ENCODE results near the gene FMN1.

Gene FMN1

DNA sequence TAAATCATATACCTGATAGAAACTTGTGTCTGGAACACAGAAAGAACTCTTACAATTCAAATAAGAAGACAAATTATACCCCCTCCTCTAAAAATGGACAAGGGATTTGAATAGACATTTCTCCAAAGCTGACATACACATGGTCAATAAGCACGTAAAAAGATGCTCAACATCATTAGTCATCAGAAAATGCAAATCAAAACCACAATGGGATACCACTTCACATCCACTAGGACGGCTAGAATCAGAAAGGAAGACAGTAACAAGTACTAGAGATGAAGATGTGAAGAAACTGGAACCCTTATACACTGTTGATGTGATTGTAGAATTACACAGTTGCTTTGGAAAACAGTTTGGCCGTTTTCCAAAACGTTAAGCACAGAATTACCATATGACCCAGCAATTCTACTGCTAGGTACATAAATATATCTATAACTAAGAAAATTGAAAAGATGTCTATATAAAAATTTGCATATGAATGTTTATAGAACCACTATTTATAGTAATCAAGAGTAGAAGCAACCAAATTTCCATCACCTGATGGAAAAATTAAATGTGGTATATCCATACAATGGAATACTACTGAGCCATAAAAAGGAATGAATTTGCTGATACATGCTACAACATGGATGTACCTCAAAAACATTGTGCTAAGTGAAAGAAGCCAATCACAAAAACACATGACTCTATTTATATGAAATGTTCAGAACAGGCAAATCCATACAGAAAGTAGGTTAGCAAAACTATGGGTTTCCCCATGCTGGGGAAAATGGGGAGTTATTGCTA, 415.9 kb downstream of the FMN1 start:
- no peak for DNase-seq (ENCODE audit: low read depth)
- no peak overlapping the region for H3K4me3 ChIP-seq (ENCODE audit: low read length)
- no peak for TF ChIP-seq CTCF (conservative IDR thresholded peaks at IDR 0.05; ENCODE audit: low read length)

GRCh38 chr15:32775103-32775502, 419.4 kb downstream of the FMN1 start:
- DNase-seq (ENCODE audit: low read depth): no peak
- H3K4me3 ChIP-seq (ENCODE audit: low read length): no peak overlapping the region
- no peak for TF ChIP-seq CTCF (conservative IDR thresholded peaks at IDR 0.05; ENCODE audit: low read length)

DNA sequence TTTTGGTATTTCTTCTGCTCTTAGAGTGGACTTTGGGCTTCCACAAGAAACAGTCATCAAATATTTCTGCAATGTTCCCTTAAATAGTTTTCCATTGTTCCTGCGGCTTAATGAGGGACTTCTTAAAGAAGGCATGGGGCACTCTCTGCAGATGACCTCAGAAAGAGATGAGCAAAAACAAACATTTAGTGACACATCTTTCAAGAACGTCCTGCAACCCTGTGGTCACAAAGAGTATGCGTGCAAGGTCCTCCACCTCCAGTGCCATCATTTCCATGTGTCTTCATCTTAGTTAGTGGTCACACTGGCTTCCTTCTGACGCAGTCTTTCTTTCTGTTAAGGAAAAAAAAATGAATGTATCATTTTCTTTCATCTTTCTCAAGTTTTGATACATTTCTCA, 420.5 kb downstream of the FMN1 start:
- peak; percentile 99 for DNase-seq (ENCODE audit: low read depth)
- no peak for TF ChIP-seq CTCF (conservative IDR thresholded peaks at IDR 0.05; ENCODE audit: low read length)
- no peak overlapping the region for H3K4me3 ChIP-seq (ENCODE audit: low read length)

DNA sequence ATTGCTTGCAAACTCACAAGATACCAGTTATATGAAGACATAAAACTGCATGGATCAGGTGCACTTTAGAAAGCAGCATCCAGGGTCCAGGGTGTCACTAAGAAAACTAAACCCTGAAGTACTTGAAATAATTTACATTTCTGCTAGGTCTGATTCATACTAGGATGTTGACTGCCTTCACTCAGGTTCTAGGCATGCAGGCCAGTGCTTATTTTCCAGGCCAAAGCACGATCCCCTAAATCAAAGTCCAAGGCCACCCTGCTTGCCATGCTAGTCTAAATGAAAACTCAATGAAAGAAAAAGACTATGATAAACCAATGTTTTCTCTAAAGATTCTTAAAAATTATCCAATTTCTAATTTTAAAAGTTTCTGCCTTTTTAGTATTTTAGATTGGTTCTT, 427.3 kb downstream of the FMN1 start:
- no peak for DNase-seq (ENCODE audit: low read depth)
- no peak for TF ChIP-seq CTCF (conservative IDR thresholded peaks at IDR 0.05; ENCODE audit: low read length)
- no peak overlapping the region for H3K4me3 ChIP-seq (ENCODE audit: low read length)

- no peak for TF ChIP-seq CTCF (conservative IDR thresholded peaks at IDR 0.05; ENCODE audit: low read length)
- DNase-seq (ENCODE audit: low read depth): no peak
- no peak overlapping the region for H3K4me3 ChIP-seq (ENCODE audit: low read length)
Observed at GRCh38 chr15:32766101-32766500, 428.4 kb downstream of the FMN1 start.

GRCh38 chr15:32765236-32765635, 429.3 kb downstream of the FMN1 start:
- DNase-seq (ENCODE audit: low read depth): no peak
- no peak for TF ChIP-seq CTCF (conservative IDR thresholded peaks at IDR 0.05; ENCODE audit: low read length)
- no peak overlapping the region for H3K4me3 ChIP-seq (ENCODE audit: low read length)

GRCh38 chr15:32763295-32763694, 431.2 kb downstream of the FMN1 start:
- no peak for DNase-seq (ENCODE audit: low read depth)
- H3K4me3 ChIP-seq (ENCODE audit: low read length): no peak overlapping the region
- TF ChIP-seq CTCF (conservative IDR thresholded peaks at IDR 0.05; ENCODE audit: low read length): no peak
